ENCODE data around the gene LCOR. TPM values are rescaled to one million over a fixed set of nuclear protein-coding genes. Genes with fewer than 3 reads are reported as not detected.

The LCOR gene
- total RNA-seq, 4 donors from 2014 or later: 7.7 to 2,027 (median 132) TPM

DNA sequence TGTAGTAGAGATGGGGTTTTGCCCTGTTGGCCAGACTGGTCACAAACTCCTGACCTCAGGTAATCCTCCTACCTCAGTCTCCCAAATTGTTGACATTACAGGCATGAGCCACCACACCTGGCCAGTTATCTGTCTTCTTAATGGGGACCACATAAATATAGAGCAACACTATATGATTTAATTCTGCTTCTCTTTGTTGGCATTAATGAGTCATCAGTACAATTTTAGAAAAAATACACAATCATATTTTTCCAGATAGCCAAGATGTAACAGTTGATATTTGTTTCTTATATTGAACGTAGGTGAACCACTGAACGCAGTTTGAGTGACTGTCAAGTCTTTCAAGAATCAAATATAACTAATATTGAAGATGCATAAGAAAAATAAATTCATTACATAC, 48.5 kb downstream of the LCOR start:
- no peaks in the 10 kb centered on the region for H3K27me3 ChIP-seq
- no peak overlapping the region for H3K4me3 ChIP-seq
- H3K36me3 ChIP-seq: no peaks in the 10 kb centered on the region
- no peak for TF ChIP-seq POLR2A (IDR thresholded peaks at IDR 0.05)
- TF ChIP-seq, protein P1, sequence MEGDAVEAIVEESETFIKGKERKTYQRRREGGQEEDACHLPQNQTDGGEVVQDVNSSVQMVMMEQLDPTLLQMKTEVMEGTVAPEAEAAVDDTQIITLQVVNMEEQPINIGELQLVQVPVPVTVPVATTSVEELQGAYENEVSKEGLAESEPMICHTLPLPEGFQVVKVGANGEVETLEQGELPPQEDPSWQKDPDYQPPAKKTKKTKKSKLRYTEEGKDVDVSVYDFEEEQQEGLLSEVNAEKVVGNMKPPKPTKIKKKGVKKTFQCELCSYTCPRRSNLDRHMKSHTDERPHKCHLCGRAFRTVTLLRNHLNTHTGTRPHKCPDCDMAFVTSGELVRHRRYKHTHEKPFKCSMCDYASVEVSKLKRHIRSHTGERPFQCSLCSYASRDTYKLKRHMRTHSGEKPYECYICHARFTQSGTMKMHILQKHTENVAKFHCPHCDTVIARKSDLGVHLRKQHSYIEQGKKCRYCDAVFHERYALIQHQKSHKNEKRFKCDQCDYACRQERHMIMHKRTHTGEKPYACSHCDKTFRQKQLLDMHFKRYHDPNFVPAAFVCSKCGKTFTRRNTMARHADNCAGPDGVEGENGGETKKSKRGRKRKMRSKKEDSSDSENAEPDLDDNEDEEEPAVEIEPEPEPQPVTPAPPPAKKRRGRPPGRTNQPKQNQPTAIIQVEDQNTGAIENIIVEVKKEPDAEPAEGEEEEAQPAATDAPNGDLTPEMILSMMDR (IDR thresholded peaks at IDR 0.05): no peak
- no peaks in the 10 kb centered on the region for H3K9me3 ChIP-seq
- intact Hi-C loops (cut with DNase I; ENCODE audit: low total_unique reads): no loop called here
- DNase-seq: no peak
- H3K27ac ChIP-seq: no peak overlapping the region
- no peaks in the 10 kb centered on the region for H3K4me1 ChIP-seq

DNA sequence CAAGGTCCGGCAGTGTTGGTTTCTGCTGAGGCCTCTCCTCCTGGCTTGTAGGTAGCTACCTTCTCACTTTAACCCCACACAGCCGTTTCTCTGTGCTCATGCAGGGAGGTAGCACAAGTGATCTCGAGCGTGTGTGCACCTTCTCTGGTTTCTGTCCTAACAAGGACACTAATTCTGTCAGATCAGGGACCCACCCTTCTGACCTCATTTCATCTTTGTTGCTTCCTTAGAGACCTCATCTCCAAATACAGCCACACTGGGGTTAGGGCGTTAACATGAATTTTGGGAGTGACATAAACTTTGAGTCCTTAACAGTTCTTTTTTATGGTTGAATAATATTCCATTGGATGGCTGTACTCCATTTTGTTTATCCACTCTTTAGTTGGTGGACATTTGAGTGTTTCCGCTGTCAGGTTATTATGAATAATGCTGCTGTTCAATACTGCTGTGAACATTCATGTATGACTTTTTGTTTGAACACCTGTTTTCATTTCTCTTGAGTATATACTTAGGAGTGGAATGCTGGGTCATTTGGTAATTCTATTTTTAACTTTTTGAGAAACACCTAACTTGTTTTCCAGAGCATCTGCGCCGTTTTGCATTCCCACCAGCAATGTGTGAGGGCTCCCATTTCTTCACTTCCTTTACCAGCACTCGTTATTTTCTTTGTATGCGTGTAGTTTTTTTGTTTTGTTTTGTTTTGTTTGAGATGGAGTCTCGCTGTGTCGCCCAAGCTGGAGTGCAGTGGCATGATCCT, 57.5 kb downstream of the LCOR start:
- no peak for DNase-seq
- no peaks in the 10 kb centered on the region for H3K4me1 ChIP-seq
- H3K36me3 ChIP-seq: no peaks in the 10 kb centered on the region
- no peaks in the 10 kb centered on the region for H3K9me3 ChIP-seq
- H3K27ac ChIP-seq: no peak overlapping the region
- no peak for TF ChIP-seq POLR2A (IDR thresholded peaks at IDR 0.05)
- TF ChIP-seq, protein P1 (IDR thresholded peaks at IDR 0.05): no peak
- no peak overlapping the region for H3K4me3 ChIP-seq
- H3K27me3 ChIP-seq: no peaks in the 10 kb centered on the region
- intact Hi-C loops (cut with DNase I; ENCODE audit: low total_unique reads): no loop called here

DNA sequence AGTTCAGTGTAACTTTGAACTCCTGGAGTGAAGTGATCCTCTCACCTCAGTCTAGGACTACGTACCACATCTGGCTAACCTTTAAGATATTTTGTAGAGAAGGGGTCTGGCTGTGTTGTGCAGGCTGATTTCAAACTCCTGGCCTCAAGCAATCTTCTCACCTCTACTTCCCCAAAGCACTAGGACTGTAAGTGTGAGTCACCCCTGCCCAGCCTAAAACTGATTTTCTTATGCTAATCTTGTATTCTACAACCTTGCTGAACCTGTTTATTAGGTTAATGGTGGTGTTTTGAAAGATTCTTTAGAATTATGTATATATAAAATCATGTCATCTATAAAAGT, 58.0 kb downstream of the LCOR start:
- Histone ChIP-seq H3K27me3 (no peaks in the 10 kb centered on the region), H3K4me3 (no peak overlapping the region), H3K4me1 (no peaks in the 10 kb centered on the region), H3K36me3 (no peaks in the 10 kb centered on the region), H3K9me3 (no peaks in the 10 kb centered on the region), H3K27ac (no peak overlapping the region)
- TF ChIP-seq, protein P1 (IDR thresholded peaks at IDR 0.05): no peak
- TF ChIP-seq POLR2A (IDR thresholded peaks at IDR 0.05): no peak
- DNase-seq: no peak
- intact Hi-C loops (cut with DNase I; ENCODE audit: low total_unique reads): no loop called here

DNA sequence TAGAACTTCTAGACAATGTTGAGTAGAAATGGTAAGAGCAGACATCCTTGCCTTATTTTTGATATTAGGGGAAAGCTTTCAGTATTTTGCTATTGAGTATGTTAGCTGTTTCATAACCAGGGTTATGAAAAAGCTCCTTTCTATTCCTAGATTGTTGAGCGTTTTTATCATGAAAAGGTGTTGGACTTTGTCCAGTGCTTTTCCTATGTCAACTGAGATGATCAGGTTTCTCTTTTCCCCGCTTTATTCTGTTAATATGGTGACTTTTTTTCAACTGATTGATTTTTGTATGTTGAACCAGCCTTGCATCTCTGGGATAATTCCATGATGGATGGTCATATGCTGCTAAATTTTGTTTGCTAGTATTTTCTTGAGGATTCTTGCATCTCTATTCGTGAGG, 58.5 kb downstream of the LCOR start:
- TF ChIP-seq, protein P1 (IDR thresholded peaks at IDR 0.05): no peak
- TF ChIP-seq POLR2A (IDR thresholded peaks at IDR 0.05): no peak
- Histone ChIP-seq H3K4me1 (no peaks in the 10 kb centered on the region), H3K27ac (no peak overlapping the region), H3K36me3 (no peaks in the 10 kb centered on the region), H3K9me3 (no peaks in the 10 kb centered on the region), H3K27me3 (no peaks in the 10 kb centered on the region), H3K4me3 (no peak overlapping the region)
- intact Hi-C loops (cut with DNase I; ENCODE audit: low total_unique reads): no loop called here
- no peak for DNase-seq

DNA sequence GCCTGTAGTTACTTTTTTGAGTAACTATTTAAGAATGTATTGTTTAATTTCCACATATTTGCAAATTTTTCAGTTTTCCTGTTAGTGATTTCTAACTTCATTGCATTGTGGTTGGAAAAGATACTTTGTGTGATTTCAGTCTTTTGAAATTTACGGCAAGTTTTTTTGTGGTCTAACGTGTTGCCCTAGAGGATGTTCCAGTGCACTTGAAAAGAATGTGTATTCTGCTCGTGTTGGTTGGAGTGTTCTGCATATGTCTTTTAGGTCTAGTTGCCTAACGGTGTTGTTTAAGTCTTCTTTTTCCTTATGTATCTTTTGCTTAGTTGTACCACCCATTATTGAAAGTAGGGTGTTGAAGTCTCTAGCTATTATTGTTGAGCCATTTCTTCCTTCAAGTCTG, 59.7 kb downstream of the LCOR start:
- DNase-seq: no peak

More for the DNA sequence above, 59.7 kb downstream of the LCOR start:
- H3K27ac ChIP-seq: no peak overlapping the region
- intact Hi-C loops (cut with DNase I; ENCODE audit: low total_unique reads): no loop called here
- H3K4me3 ChIP-seq: no peak overlapping the region
- TF ChIP-seq POLR2A (IDR thresholded peaks at IDR 0.05): no peak
- TF ChIP-seq, protein P1 (IDR thresholded peaks at IDR 0.05): no peak
- no peaks in the 10 kb centered on the region for H3K36me3 ChIP-seq
- H3K9me3 ChIP-seq: no peaks in the 10 kb centered on the region
- no peaks in the 10 kb centered on the region for H3K27me3 ChIP-seq
- H3K4me1 ChIP-seq: no peaks in the 10 kb centered on the region
